Measurements from ENCODE around the gene SFR1. TPM values are rescaled to one million over a fixed set of nuclear protein-coding genes. Genes with fewer than 3 reads are reported as not detected.
"Not testable (repeated sequence)": the region's sequence is repeated elsewhere in the genome, so short reads cannot be mapped to it uniquely, and the experiment has no call there.

SFR1 gene
- total RNA-seq, 1 experiment from 2014 or later: 17.3 TPM

DNA sequence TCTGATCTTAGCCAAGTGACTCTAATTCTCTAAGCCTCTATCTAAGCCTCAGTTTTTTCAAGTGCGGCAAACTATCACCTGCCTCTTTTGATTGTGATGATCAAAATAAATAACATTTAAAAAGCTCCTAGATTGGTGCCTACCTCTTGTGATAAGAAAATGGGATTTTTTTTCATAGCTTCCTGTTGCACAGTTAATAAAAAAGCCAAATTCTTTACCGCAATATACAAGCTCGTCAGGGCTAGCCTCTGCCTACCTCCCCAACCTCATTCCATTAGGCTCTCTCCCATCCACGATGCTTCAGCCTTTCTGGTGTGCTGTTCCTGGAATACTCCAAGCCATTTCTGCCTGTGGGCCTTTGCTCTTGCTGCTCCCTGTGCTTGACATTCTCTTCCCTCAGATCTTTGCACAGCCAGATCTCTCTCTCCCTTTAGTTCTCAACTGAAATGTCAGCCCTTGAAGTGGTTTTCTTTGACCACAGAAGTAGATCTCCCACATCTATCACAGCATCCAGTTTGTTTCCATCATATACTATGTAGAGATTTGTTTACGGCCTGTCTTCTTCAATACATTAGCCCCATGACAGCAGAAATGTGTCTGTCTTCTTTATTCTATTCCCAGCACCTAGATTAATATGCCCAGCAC, 48.8 kb downstream of the SFR1 start:
- no peak for DNase-seq (ENCODE audit: low read depth)

DNA sequence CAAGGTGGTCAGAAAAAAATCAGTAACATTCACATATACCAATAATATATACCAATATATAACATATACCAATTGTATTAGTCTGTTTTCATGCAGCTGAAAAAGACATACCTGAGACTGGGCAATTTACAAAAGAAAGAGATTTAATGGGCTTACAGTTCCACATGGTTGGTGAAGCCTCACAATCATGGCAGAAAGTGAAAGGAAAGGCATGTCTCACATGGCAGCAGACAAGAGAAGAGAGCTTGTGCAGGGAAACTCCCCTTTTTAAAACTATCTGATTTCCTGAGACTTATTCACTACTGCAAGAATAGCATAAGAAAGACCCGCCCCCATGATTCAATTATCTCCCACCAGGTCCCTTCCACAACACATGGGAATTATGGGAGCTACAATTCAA, 52.2 kb downstream of the SFR1 start:
- DNase-seq (ENCODE audit: low read depth): not testable (repeated sequence)

Other genes starting within 250 kb of the SFR1 start
- 17.3 and 21.9 TPM in 2 replicates for gene STN1, start 204.0 kb upstream of the SFR1 start, total RNA-seq (2014; rRNA removed; shearing (Covaris generic))
- 18.7 and 22.1 TPM in 2 replicates for gene SLK, start 155.0 kb upstream of the SFR1 start, total RNA-seq (2014; rRNA removed; shearing (Covaris generic))
- gene COL17A1, start 36.3 kb upstream of the SFR1 start, total RNA-seq (2014; rRNA removed; shearing (Covaris generic)): 2.9 and 3.2 TPM in 2 replicates
- 0.89 and 2.1 TPM in 2 replicates for gene CFAP43, start 110.2 kb downstream of the SFR1 start, total RNA-seq (2014; rRNA removed; shearing (Covaris generic))
- gene GSTO1, start 132.7 kb downstream of the SFR1 start, total RNA-seq (2014; rRNA removed; shearing (Covaris generic)): 179 and 214 TPM in 2 replicates
- 0.17 and 0.20 TPM in 2 replicates for gene GSTO2, start 147.0 kb downstream of the SFR1 start, total RNA-seq (2014; rRNA removed; shearing (Covaris generic))
- gene ITPRIP, start 216.3 kb downstream of the SFR1 start, total RNA-seq (2014; rRNA removed; shearing (Covaris generic)): 6.0 and 9.7 TPM in 2 replicates
- 1.0 and 2.9 TPM in 2 replicates for gene CFAP58, start 231.7 kb downstream of the SFR1 start, total RNA-seq (2014; rRNA removed; shearing (Covaris generic))